Stimulated activated CD4-positive, alpha-beta T cell treated with anti-CD3 and anti-CD28 coated beads, Interleukin-4, amount 100 ng/mL, for 1 hour (primary cell): Measurements from ENCODE around the gene PLA2G4F.
A peak's percentile ranks its signal among the peaks of the same experiment; 100 is the strongest.

ENCODE experiments used
- DNase-seq: peaks from one replicate; pipeline ENCODE4 v3.0.0-alpha.2; 2020

The PLA2G4F gene

DNA sequence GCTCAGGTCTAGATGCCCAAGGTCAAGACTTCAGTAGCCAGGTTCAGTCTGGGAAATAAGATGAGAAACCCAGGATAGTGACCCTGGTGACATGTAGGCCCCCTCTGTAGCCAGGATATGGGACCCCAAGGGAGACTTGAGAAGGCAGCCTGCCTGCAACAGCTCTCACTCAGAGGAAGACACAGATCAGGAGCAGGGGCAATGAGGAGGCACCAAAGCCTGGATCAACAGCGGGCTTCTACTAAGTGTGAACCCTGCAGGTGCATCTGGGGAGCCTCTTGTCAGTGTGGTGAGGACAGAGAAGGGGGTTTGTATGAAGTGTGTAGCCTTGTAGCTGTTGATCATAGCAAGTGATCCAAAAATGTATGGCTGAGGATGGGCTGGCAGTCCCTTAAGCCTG, 25.4 kb downstream of the PLA2G4F start:
- no peak for DNase-seq

DNA sequence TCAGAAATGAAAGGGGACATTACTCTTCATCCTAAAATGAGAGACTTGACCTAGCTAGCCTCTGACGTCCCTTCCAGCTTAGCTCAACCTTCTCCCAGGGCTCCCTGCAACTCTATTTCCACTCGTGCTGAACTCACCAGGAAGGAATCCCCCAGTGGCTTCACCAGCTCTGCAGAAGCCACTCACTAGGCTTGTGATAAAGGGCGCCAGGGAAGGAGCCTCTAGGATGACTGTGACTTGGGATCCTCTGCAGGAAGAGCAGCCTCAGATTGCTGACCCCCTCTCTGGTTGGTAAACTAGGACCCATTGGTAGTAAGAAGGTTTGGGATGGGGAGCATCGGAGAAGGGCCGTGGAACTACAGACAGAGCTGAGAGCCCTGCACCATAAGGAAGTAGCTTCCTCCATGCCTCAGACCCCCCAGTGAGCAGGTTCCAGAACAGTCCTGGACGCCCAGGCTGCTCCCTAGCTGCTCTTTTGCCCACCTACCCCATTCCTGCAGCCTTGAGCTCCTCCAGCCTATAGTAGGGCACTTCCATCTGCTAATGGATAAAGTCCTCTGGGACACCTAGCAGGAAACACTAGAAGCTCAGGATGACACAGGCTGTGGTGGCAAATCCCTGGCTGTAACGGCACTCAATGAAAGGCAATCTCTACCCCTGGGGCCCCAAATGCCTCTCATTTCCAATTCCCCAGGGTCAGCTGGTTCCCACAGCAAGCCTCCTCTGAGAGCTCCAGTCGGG, 26.0 kb downstream of the PLA2G4F start:
- DNase-seq, result no peak

DNA sequence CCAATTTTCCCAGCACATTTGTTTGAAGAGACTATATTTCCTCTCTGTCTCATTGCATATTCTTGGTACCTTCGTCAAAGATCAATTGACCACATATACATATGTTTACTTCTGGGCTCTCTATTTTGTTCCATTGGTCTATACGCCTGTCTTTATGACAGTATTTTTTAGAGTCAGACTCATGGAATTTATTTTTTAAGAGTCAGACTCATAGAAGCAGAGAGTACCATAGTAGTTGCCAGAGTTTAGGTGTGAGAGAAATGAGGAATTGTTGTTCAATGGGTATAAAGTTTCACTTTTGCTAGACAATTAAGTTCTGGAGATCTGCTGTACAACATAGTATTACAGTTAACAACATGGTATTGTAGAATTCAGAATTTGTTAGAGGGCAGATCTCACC, 27.1 kb downstream of the PLA2G4F start:
- DNase-seq, result no peak

DNA sequence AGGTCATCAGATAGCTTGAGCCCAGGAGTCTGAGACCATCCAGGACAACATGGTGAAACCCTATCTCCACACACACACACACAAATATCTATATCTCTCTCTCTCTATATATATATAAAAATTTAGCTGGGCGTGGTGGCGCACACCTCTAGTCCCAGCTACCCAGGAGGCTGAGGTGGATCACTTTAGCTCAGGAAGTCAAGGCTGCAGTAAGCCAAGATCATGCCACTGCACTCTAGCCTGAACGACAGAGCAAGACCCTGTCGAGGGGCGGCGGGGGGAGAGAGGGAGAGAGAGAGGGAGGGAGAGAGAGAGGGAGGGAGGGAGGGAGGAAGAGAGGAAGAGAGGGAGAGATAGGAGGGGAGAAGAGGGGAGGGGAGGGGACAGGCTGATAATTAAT, 28.0 kb downstream of the PLA2G4F start:
- no peak for DNase-seq

DNA sequence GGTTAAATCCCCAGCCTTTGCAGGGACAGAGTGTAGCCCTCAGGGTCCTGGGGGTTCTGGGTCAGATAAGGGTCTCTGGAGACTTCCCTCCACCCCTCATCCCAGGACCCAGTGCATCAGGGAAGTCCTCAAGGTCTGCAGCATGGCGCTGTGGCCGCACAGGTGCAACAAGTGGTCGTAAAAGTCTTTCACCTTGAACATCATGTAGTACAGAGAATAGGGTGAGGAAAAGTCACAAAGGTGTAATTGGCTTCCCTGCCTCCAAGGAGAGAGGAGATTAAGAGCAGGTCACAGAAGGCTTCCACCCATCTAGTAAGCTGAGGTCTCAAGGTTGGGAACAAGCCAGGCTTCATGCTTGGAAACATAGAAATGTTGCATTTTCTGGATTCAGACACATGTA, 32.9 kb downstream of the PLA2G4F start:
- no peak for DNase-seq

DNA sequence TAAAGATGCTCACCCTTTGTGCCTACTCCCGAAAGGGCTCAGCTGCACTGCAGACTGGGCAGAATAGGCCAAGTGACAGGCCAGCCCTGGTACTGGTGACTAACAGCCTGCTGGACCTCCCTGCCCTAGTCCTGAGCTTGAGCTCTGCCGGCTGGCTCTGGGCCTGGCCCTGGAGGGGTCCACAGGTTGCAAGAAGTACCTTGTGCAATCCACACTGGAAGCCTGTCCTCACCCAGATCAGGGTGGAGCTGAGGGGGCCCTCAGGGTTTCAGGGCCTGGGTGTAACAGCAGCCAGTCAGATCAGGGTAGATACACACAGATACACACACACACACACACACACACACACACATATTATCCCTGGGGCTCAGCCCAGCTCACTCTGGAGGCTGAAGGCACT, 34.8 kb downstream of the PLA2G4F start:
- no peak for DNase-seq

DNA sequence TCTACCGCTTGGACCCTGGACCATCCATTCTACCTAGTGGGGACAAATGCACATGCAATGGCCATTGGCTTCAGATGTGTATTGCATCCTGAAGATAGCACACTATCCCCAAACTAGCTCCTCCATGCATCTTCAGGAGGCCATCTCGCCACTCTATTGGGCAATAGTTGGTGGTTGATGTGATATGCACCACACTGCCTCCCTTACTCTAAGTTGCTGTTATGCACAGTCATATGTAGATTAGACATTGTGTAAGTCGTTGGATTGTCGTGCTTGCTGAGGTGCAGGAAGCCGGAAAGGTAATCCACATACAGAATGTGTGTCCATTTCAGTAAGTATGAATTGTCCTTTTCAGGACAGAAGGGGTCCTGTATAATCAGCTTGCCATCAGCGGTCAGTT, 35.4 kb downstream of the PLA2G4F start:
- no peak for DNase-seq

DNA sequence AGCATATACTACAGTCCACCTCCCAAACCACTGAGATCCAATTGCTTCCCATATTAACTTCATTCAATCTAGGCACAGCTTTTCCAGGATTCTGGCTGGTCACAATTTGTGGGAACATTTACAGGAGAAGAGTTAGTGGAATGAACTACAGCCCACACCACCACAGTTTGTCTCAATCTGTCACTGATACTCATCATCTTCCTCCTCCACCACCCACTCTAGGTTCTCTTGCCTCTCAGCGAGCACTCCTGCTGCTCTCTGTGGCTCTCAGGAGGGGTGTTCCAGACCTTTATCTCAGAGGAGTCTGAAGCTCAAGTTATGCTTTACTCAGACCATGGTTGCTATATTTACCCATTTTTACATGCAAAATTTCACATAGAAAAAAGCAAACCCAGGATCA, 36.2 kb downstream of the PLA2G4F start:
- no peak for DNase-seq

DNA sequence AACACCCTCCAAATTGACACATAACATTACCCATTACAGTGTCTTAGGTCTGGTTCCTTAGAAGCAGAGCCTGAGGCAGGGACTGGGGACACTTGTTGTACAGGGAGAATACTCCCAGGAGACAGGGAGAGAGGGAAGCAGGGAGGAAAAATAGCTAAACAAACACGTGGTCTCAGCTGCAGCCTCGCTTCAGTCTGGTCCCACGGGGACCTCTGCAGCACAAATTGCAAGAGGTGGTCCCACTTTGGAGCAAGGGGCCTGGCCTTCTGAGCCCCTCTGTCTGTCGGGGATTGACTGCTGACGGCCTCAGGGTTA, 37.0 kb downstream of the PLA2G4F start:
- no peak for DNase-seq

DNA sequence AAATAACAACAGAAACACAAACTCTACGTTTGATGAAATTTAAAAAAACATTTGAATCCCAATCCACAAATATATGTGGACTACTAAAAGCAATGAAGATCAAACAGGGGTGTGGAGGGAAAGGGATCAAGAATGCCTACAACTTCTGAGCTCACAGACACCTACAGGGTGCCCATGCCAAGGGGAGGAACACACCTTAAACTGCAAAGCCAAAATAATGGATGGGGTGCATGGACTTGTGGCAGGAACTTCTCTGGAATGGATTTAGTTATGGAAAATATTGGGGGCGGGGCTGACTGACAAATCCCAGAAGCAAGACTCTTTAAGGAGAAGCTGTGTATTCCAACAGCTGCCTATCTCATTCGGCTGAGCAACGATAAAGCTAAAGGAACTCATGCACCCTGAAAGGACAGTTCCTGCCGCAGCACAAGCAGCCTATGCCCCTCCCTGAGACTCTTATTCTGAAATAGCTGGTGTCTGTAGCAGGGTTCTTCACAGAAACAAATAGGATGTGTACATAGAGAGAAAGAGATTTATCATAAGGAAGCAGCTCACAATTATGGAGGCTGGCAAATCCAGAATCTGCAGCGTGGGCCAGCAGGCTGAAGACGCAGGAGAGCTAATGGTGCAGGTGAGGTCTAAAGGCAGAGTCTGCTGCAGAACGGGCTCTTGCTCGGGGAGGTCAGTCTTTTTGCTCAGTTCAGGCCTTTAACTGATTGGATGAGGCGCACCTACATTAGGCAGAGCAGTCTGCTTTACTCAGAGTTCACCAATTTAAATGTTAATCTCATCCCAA, 37.6 kb downstream of the PLA2G4F start:
- no peak for DNase-seq

DNA sequence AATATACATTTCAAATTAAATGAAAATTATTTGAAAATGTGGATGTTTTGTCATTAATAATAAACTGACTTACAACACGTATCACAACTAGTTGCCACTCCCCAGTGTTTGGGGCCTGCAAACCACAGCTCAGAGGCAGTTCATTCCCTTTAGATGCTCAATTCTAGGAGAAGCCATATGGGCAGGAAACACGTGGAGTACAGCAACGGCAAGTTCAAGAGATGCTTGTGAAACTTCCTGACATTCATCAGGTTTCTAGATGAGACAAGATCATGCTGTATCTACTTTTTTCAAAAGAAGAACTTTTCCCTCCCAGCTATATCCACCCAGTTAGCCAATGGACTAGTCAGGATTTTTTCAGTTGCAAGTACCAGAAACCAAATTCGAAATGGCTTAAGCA, 44.5 kb downstream of the PLA2G4F start:
- DNase-seq, result no peak

DNA sequence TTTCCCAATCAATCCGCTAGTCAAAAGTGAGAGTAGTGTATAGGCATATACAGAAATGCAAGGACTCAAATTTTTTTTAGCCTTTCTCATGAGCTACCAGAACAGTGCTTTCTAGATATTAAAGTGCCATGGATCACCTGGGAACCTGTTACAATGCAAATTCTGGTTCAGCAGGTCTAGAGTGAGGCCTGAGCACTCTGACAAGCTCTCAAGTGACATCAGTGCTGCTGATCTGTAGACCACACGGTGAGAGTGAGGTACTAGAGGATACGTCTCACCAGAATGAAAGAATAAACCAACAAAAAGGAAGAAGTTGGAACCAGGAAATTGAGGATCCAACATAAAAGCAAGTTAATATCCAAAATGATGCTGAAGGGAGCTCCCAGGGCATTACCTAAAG, 46.1 kb downstream of the PLA2G4F start:
- DNase-seq, result no peak

DNA sequence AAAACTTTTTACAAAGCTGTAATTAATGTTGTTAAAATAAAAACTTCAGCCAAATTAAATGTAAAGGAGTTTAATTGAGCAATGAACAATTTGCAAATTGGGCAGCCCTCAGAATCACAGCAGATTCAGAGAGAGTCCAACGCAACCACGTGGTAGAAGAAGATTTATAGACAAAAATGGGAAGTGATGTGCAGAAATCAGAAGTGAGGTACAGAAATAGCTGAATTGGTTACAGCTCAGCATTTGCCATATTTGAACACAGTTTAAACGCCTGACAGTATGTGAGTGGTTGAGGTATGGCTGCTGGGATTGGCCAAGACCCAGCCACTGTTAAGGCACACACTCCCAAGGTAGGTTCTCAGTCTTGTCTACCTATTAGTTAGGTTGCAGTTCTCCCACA, 47.6 kb downstream of the PLA2G4F start:
- DNase-seq, result no peak

DNA sequence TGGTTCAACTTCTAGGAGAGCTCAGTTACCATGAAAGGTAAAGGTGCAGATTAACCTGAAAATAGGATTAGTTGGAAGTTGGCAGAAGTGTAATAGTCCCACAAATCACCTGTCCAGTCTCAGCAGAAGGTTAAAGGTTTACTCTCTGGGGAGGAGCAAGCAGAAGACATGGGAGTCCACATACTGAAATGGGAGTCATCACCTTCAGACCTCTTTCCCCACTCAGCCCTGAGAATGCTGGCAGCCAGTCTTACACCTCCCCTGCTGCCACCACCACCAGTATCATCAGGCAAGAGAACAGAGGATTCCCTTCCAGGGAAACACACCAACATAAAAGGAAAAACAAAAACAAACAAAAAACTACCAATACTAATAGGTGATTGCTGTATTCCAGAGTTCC, 48.2 kb downstream of the PLA2G4F start:
- no peak for DNase-seq

DNA sequence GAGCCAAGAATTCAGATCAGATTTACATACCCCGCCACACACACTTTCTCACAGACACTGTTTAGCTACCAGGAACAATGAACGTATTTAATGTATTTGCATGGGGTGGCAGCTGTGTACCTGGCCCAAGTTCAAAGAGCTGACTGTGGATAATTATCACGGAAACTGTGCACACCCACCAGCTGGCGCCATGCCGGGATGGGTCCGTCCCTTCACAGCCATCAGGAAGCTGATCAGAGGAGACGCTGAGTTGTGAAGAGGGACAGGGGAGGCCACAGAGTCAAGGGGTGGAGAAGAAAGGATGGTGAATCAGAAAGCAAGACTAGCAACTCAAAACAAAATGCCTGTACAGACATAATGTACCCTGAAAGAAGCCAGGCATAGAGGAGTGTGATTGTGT, 49.0 kb downstream of the PLA2G4F start:
- DNase-seq, result peak; percentile 33

DNA sequence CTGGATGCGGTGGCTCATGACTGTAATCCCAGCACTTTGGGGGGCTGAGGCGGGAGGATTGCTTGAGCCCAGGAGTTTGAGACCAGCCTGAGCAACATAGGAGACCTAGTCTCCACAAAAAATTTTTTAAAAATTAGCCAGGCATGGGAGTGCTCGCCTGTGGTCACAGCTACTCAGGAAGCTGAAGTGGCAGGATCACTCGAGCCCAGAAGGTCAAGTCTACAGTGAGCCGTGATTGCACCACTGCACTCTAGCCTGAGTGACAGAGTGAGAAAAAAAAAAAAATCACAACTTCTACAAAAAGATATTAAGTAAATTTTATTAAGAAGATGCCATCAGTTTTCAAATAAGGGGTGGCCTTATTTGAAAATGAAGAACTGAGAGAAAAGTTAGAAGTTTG, 50.1 kb downstream of the PLA2G4F start:
- DNase-seq, result no peak

DNA sequence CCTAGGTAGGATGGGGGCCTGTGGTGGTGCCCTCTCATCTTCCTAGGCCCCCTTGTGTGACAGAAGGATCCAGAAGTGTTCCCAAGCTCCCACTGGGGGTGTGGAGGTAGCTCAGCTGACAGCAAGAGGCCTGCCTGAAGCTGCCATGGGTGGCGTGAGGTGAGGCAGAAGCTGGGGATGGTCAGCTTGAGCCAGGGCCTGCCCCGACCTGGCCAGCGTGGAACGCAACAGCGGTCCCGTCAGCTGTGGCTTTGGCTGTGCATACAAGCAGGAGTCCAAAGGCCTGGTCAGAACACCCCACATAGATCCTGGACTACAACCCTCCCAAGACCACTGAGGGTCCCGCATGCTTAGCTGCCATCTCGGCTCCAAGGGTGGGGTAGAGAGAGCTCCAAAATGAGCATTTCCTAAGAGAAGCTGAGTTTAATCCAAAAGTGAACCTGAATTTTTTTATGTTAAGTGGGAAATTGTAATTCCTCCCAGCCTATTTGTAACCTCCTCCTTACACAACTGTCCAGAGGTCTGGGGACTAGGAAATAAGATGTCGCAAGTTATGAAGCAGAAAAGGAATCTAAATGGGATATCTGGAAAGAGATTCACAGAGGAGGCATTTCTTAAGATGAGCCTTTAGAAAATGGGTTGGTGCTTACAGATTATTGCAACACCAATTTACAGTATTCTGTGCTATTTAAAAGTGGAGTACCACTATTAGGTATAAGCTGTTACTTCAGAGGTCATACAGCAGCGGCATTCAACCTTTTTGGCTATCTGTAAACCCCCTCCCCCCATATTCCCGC, 52.1 kb downstream of the PLA2G4F start:
- DNase-seq, result no peak

DNA sequence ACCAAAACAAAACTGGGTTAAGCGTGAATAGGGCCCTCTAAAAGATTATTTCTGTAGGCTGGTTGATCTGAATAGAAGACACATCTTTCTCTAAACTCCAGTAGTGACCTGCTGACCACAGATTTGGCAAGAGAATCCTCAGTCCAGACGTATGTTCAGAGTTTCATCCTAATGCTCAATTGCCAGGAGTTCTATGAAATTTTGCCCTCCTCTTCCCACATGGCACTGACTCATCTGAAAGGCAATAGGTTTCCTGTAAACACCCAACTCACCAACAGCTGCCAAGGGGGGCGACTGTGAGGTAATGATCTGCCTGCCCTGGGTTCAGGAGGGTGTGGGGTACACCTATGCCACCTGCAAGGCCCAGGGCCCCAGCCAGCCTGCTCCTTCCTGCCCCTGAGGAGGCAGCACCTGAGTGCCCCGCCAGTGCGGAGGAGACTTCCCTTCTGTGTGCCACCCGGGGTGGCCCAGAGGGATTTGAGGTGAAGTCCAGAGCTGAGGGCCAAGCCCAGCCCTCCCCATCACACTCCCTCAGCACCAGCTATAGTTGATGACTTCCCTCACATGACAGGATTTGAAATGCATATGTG, 53.7 kb downstream of the PLA2G4F start:
- DNase-seq, result no peak

DNA sequence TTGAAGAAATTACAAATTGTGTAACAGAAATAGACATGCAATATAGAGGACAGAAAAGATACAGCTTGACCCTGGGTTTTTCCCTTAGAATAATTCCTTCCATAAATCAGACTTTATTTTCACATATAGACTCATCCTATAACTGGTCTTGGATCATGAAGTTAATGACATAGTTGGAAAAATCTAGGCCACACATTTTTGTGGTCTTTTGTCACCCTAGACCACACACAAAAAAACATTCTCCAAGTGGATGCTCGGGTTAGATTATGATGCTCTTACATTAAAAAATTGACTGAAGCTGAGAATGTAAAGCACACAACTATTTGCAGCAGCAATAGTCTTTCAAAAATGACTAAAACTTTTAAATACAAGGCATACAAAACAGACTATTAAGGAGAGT, 54.6 kb downstream of the PLA2G4F start:
- DNase-seq, result no peak

DNA sequence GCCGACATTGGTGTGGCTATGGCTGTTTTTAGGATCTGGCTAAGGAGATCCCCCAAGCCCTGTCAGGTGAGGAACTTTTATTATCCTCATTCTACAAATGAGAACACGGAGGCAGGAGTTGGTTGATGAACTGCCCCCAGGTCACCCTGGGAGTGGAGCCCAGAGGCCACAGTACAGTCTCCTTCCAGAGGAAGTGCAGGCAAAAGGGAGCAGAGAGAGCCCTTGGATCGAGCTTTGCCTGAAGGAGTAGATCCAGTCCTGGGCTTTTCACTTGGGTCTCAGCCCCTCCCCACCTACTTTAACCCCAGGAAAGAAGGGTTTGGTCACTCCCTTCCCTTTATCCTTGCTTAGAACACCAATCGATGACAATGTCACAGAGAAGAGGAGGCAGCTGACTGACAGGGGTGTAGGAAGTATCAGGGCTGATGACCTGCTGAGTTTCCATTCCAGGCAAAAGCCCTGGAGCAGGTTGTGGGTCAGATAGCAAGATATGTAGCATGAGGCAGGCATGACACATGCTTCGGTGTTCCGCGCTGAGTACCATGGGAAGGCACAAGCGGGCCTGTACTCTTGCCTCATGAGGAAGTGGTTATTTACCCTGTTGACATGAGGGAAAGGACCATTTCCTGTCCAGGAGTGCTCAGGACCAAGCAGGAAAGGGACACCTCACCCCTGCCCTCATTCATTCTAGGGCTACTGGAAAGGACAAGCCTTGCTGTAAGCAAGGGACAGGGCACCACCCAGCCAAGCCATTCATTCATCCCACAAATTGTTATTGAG, 56.2 kb downstream of the PLA2G4F start:
- no peak for DNase-seq

DNA sequence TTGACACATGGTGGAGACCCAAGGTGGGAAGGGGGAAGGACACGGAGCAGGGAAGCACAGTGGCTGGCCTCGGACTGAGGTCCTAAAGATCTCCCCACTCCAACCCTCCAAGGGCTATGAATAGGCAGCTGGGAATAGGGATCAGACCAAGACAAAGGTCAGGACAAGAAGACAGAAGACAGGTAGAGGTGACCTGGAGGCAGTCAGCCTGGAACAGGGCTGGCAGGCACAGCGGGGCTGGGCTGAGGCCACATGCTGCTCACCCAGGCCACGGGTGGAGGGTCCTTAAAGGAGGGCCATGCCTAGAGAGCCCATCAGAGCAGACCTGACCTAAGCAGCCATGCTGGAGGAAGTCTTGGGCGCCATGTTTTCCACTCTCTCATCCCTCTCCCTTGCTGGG, 59.4 kb downstream of the PLA2G4F start:
- no peak for DNase-seq

DNA sequence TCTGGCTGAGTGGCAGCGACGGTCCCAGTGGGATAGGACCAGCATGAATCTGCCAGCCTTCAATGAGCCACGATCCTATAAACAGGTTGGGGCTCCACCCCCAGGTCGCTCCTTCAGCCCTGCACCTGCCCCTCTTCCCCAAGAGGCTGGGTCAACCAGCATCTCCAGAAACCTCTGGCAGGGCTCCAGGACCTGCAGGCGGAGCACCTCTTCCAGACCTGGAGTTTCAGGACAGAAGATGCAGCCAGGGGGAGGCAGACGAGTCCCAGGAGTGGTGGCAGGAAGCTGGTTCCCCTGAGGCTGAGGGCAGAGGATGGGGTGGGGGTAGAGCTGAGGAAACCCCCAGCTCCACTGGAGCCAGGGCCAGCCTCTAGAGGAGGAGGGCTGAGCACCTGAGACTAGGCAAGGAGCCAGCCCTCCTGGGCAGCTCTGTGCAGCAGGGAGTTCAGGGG, 61.9 kb downstream of the PLA2G4F start, which contains the start of gene PLA2G4D:
Gene PLA2G4D (minus strand): TSS at position 51 of the 452 bp plus-strand sequence. CDS start 103 bp downstream, outside the sequence.
- DNase-seq, result no peak

DNA sequence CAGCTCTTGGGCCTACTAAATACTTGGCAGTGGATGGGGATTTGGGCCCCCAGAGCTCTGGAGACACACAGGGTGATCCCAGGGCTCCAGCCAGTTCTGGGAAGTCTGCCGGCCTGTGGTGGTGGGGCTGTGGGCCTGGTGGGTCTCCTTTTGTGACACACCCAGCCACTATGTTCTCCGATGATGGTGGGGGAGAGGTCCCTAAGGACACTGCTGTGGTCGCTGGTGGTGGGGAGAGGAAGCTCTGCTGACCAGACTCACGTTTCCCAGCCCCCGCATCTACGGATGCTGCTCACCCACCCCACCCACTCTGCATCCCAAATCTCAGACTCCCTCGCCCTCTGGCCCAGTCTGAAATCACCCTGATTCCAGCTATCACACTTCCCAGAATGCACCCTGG, 62.5 kb downstream of the PLA2G4F start:
- no peak for DNase-seq
